CD8-positive, alpha-beta memory T cell (primary cell): ENCODE measurements around the gene ISG15. TPM values are rescaled to one million over a fixed set of nuclear protein-coding genes. Genes with fewer than 3 reads are reported as not detected.

Experiments
- CTCF ChIA-PET: fragments of 350-600 bp; sonication (Branson Sonifier 250); formaldehyde crosslinking; loops from one replicate; lab custom pipeline; 2021; ENCODE audit warnings: antibody characterized with exemption; lab: Charles Lee
- POLR2A ChIA-PET: fragments of 350-600 bp; sonication (Branson Sonifier 250); formaldehyde crosslinking; loops from one replicate; lab custom pipeline; 2021; ENCODE audit warnings: antibody characterized with exemption; lab: Charles Lee
- DNase-seq, 5 donors: peaks; one replicate each; pipeline versions ENCODE4 v3.0.0 to v3.0.0-alpha.2; 2020 to 2022; ENCODE audit warnings: mixed read lengths in 1 of 5
- H3K27ac ChIP-seq: one replicate; pipeline ENCODE4 v1.7.0; 2013; ENCODE audit warnings: low read depth, mild to moderate bottlenecking, low read length, moderate library complexity
- H3K27me3 ChIP-seq: 2 replicates; pipeline ENCODE4 v1.7.0; 2013; ENCODE audit warnings: low read length, mild to moderate bottlenecking; ENCODE audit not compliant: insufficient read depth, poor library complexity, severe bottlenecking
- H3K36me3 ChIP-seq: 2 replicates; pipeline ENCODE4 v1.7.0; 2013; ENCODE audit warnings: mild to moderate bottlenecking, low read length, moderate library complexity; ENCODE audit not compliant: insufficient read depth
- H3K4me1 ChIP-seq: 2 replicates; pipeline ENCODE4 v1.7.0; 2013; ENCODE audit warnings: mild to moderate bottlenecking, low read length, moderate library complexity; ENCODE audit not compliant: insufficient read depth
- H3K4me3 ChIP-seq: 2 replicates; pipeline ENCODE4 v1.7.0; 2013; ENCODE audit warnings: mild to moderate bottlenecking, low read length
- H3K9me3 ChIP-seq: 2 replicates; pipeline ENCODE4 v1.7.0; 2013; ENCODE audit warnings: mild to moderate bottlenecking, low read length
- H3K27ac Mint-ChIP-seq, 8 donors: one replicate each; pipeline ENCODE4 v1.8.0; 2020 to 2021; ENCODE audit warnings: mixed read lengths in 8 of 8, mild to moderate bottlenecking in 6 of 8, inconsistent platforms in 3 of 8, moderate library complexity in 3 of 8
- H3K27me3 Mint-ChIP-seq, 2 donors: one replicate each; pipeline ENCODE4 v1.8.0; 2020 to 2021; ENCODE audit warnings: mixed read lengths in 2 of 2, mild to moderate bottlenecking in 1 of 2, moderate library complexity in 1 of 2
- H3K36me3 Mint-ChIP-seq, 3 donors: one replicate each; pipeline ENCODE4 v1.8.0; 2020 to 2021; ENCODE audit warnings: mixed read lengths in 3 of 3, inconsistent platforms in 1 of 3, mild to moderate bottlenecking in 1 of 3
- H3K4me1 Mint-ChIP-seq, 3 donors: one replicate each; pipeline ENCODE4 v1.8.0; 2020 to 2021; ENCODE audit warnings: mixed read lengths in 3 of 3, inconsistent platforms in 1 of 3, mild to moderate bottlenecking in 1 of 3
- H3K4me3 Mint-ChIP-seq, 7 donors: one replicate each; pipeline ENCODE4 v1.8.0; 2020 to 2021; ENCODE audit warnings: mixed read lengths in 7 of 7, mild to moderate bottlenecking in 6 of 7, moderate library complexity in 4 of 7, inconsistent platforms in 2 of 7
- H3K9me3 Mint-ChIP-seq, 5 donors: one replicate each; pipeline ENCODE4 v1.8.0; 2020 to 2022; ENCODE audit warnings: mixed read lengths in 5 of 5, mild to moderate bottlenecking in 3 of 5, moderate library complexity in 2 of 5, inconsistent platforms in 1 of 5
- polyA plus RNA-seq: library from polyadenylated mRNA; unstranded; fragments of 300-500 nt; fragmentation: Illumina TruSeq; gene quantifications from one replicate; pipeline ENCODE4 v1.2.3, GENCODE V29; 2021
- total RNA-seq, 2 experiments: library from RNA; stranded (reverse); gene quantifications; one replicate each; pipeline ENCODE4 v1.2.3, GENCODE V29; 2021

The ISG15 gene
- total and polyA plus RNA-seq, 3 experiments from 2014 or later = 16.9 to 250 (median 20.4) TPM

- Mint-ChIP-seq H3K4me3 (peak overlapping the region in 4 of 7 donors; percentile 38 to 85 (median 58)), H3K36me3 (no peaks in the 10 kb centered on the region), H3K27me3 (peaks cover 19 to 39% of the 10 kb centered on the region in 2 donors), H3K4me1 (peaks cover 2 to 17% (median 8%) of the 10 kb centered on the region in 3 donors), H3K9me3 (peaks cover 0 to 2% (median 0%) of the 10 kb centered on the region in 5 donors), H3K27ac (no peak overlapping the region)
- no peaks in the 10 kb centered on the region for H3K36me3 ChIP-seq
- peaks cover 24% of the 10 kb centered on the region for H3K27me3 ChIP-seq
- H3K4me1 ChIP-seq = peaks cover 15% of the 10 kb centered on the region
- CTCF ChIA-PET = no interaction called here
- no peak overlapping the region for H3K4me3 ChIP-seq
- POLR2A ChIA-PET = interaction anchor here (0.6 kb wide), 1 partner anchor 55 kb away, joined by 3 read pairs; no protein-coding TSS in a partner anchor
- no peaks in the 10 kb centered on the region for H3K9me3 ChIP-seq
- DNase-seq = no peak
- H3K27ac ChIP-seq = no peak overlapping the region
Observed at GRCh38 chr1:1034439-1034781, 21.1 kb downstream of the ISG15 start.

- Mint-ChIP-seq H3K36me3 (no peaks in the 10 kb centered on the region), H3K9me3 (peaks cover 0 to 2% (median 0%) of the 10 kb centered on the region in 5 donors), H3K27ac (no peak overlapping the region), H3K4me3 (peak overlapping the region in 3 of 7 donors; percentile 25 to 89 (median 28)), H3K27me3 (peaks cover 19 to 42% of the 10 kb centered on the region in 2 donors), H3K4me1 (peaks cover 6 to 25% (median 13%) of the 10 kb centered on the region in 3 donors)
- peaks cover 24% of the 10 kb centered on the region for H3K27me3 ChIP-seq
- CTCF ChIA-PET = no interaction called here
- H3K9me3 ChIP-seq = no peaks in the 10 kb centered on the region
- peaks cover 25% of the 10 kb centered on the region for H3K4me1 ChIP-seq
- H3K36me3 ChIP-seq = no peaks in the 10 kb centered on the region
- POLR2A ChIA-PET = no interaction called here
- DNase-seq = no peak
- no peak overlapping the region for H3K27ac ChIP-seq
- no peak overlapping the region for H3K4me3 ChIP-seq
Observed at GRCh38 chr1:1035291-1035943, 22.1 kb downstream of the ISG15 start.

- DNase-seq = no peak
- no peaks in the 10 kb centered on the region for H3K36me3 Mint-ChIP-seq
- no peak overlapping the region for H3K4me3 ChIP-seq
- peaks cover 22% of the 10 kb centered on the region for H3K4me1 ChIP-seq
- peaks cover 13% of the 10 kb centered on the region for H3K27me3 ChIP-seq
- POLR2A ChIA-PET = no interaction called here
- H3K27ac Mint-ChIP-seq = peak overlapping the region in 1 of 8 donors; percentile 70
- no peaks in the 10 kb centered on the region for H3K36me3 ChIP-seq
- H3K4me3 Mint-ChIP-seq = no peak overlapping the region
- peaks cover 0 to 2% (median 0%) of the 10 kb centered on the region in 5 donors for H3K9me3 Mint-ChIP-seq
- H3K27ac ChIP-seq = no peak overlapping the region
- H3K4me1 Mint-ChIP-seq = peaks cover 6 to 20% (median 10%) of the 10 kb centered on the region in 3 donors
- CTCF ChIA-PET = interaction anchor here (1.6 kb wide), 1 partner anchor 26 kb away, joined by 5 read pairs; no protein-coding TSS in a partner anchor
- H3K27me3 Mint-ChIP-seq = peaks cover 12 to 33% of the 10 kb centered on the region in 2 donors
- H3K9me3 ChIP-seq = no peaks in the 10 kb centered on the region
Observed at GRCh38 chr1:1037366-1038327, 24.4 kb downstream of the ISG15 start.

- H3K27me3 ChIP-seq = peaks cover 12% of the 10 kb centered on the region
- H3K4me3 ChIP-seq = no peak overlapping the region
- Mint-ChIP-seq H3K36me3 (no peaks in the 10 kb centered on the region), H3K27ac (no peak overlapping the region), H3K4me1 (peaks cover 6 to 20% (median 10%) of the 10 kb centered on the region in 3 donors), H3K27me3 (peaks cover 11 to 33% of the 10 kb centered on the region in 2 donors), H3K9me3 (peaks cover 0 to 2% (median 0%) of the 10 kb centered on the region in 5 donors), H3K4me3 (peak overlapping the region in 3 of 7 donors; percentile 8 to 87 (median 28))
- H3K36me3 ChIP-seq = no peaks in the 10 kb centered on the region
- H3K9me3 ChIP-seq = no peaks in the 10 kb centered on the region
- H3K4me1 ChIP-seq = peaks cover 17% of the 10 kb centered on the region
- POLR2A ChIA-PET = interaction anchor here (0.6 kb wide), 1 partner anchor 96 kb away, joined by 7 read pairs; no protein-coding TSS in a partner anchor
- H3K27ac ChIP-seq = no peak overlapping the region
- CTCF ChIA-PET = interaction anchor here (1.6 kb wide), 1 partner anchor 25 kb away, joined by 5 read pairs; no protein-coding TSS in a partner anchor
- no peak for DNase-seq
Observed at GRCh38 chr1:1038694-1039093, 25.4 kb downstream of the ISG15 start.

- Histone ChIP-seq H3K4me1 (peaks cover 17% of the 10 kb centered on the region), H3K27ac (no peak overlapping the region), H3K27me3 (peaks cover 12% of the 10 kb centered on the region), H3K4me3 (no peak overlapping the region), H3K9me3 (no peaks in the 10 kb centered on the region), H3K36me3 (no peaks in the 10 kb centered on the region)
- Mint-ChIP-seq H3K36me3 (no peaks in the 10 kb centered on the region), H3K4me1 (peaks cover 6 to 20% (median 10%) of the 10 kb centered on the region in 3 donors), H3K27ac (peak overlapping the region in 1 of 8 donors; percentile 22), H3K9me3 (peaks cover 0 to 2% (median 0%) of the 10 kb centered on the region in 5 donors), H3K4me3 (peak overlapping the region; percentile 60 to 90 (median 74)), H3K27me3 (peaks cover 11 to 33% of the 10 kb centered on the region in 2 donors)
- DNase-seq = no peak
- ChIA-PET POLR2A (interaction anchor here (0.6 to 0.7 kb wide), 2 partner anchors 25 to 96 kb away, joined by 4 to 7 read pairs; no protein-coding TSS in a partner anchor), CTCF (interaction anchor here (1.1 to 2.1 kb wide), 3 partner anchors 24 to 252 kb away, joined by 4 to 7 read pairs (median 5); partner anchors contain the start of gene ISG15)
Observed at GRCh38 chr1:1039145-1039910, 26.0 kb downstream of the ISG15 start.

- Histone ChIP-seq H3K4me1 (peaks cover 17% of the 10 kb centered on the region), H3K27me3 (peaks cover 8% of the 10 kb centered on the region), H3K27ac (no peak overlapping the region), H3K36me3 (no peaks in the 10 kb centered on the region), H3K9me3 (no peaks in the 10 kb centered on the region), H3K4me3 (peak overlapping the region; percentile 50)
- no peaks in the 10 kb centered on the region for H3K36me3 Mint-ChIP-seq
- H3K27me3 Mint-ChIP-seq = peaks cover 10 to 31% of the 10 kb centered on the region in 2 donors
- peaks cover 6 to 20% (median 10%) of the 10 kb centered on the region in 3 donors for H3K4me1 Mint-ChIP-seq
- ChIA-PET POLR2A (interaction anchor here (0.7 kb wide), 1 partner anchor 26 kb away, joined by 4 read pairs; no protein-coding TSS in a partner anchor), CTCF (interaction anchor here (1.1 to 2.1 kb wide), 3 partner anchors 27 to 252 kb away, joined by 3 to 7 read pairs (median 4); partner anchors contain the start of gene ISG15)
- H3K27ac Mint-ChIP-seq = peak overlapping the region in 1 of 8 donors; percentile 19
- no peaks in the 10 kb centered on the region for H3K9me3 Mint-ChIP-seq
- peak overlapping the region; percentile 60 to 90 (median 74) for H3K4me3 Mint-ChIP-seq
- peak; percentile 71 to 83 (median 79) for DNase-seq
Observed at GRCh38 chr1:1040004-1040991, 27.0 kb downstream of the ISG15 start.
